H1 (cell line): ENCODE measurements around the gene GRIK2.
A peak's percentile ranks its signal among the peaks of the same experiment; 100 is the strongest.

ENCODE experiments used
- CBX8 ChIP-seq: fragments of 300-800, 300-1000 bp; sonication (generic); IDR thresholded peaks from 2 replicates; pipeline ENCODE4 v1.7.1; 2016; ENCODE audit warnings: low read depth, low read length, borderline replicate concordance
- CREB1 ChIP-seq: IDR thresholded peaks from 2 replicates; pipeline ENCODE4 v1.6.1; 2012; ENCODE audit warnings: inconsistent platforms
- CTBP2 ChIP-seq: IDR thresholded peaks from 2 replicates; pipeline ENCODE4 v1.7.0; 2011; ENCODE audit warnings: borderline replicate concordance, mild to moderate bottlenecking, moderate library complexity, mixed read lengths, low read length; ENCODE audit not compliant: insufficient read depth, insufficient read length
- CTCF ChIP-seq, 3 experiments: IDR thresholded peaks; 1 replicate in 2 of 3; 2 replicates in 1 of 3; pipeline versions ENCODE4 v1.5.1 to v1.6.1; 2011; ENCODE audit warnings: low read length in 3 of 3, mild to moderate bottlenecking in 3 of 3, inconsistent platforms in 2 of 3, low read depth in 1 of 3, moderate library complexity in 1 of 3; ENCODE audit not compliant: insufficient read depth in 1 of 3; ENCODE audit errors: control extremely low read depth in 1 of 3
- EZH2 ChIP-seq: fragments of 200-600 bp; sonication (generic); IDR thresholded peaks from 2 replicates; pipeline ENCODE4 v1.7.1; 2012; ENCODE audit warnings: low read depth, mild to moderate bottlenecking, moderate library complexity, low read length, inconsistent platforms; ENCODE audit not compliant: severe bottlenecking
- JUN ChIP-seq: IDR thresholded peaks from 2 replicates; pipeline ENCODE4 v1.6.1; 2011; ENCODE audit warnings: low read depth, mild to moderate bottlenecking, improper control_type of control experiment, low read length
- PHF8 ChIP-seq: fragments of 200-600 bp; sonication (generic); conservative IDR thresholded peaks from 2 replicates; pipeline ENCODE4 v1.7.1; 2012; ENCODE audit warnings: low read depth, mild to moderate bottlenecking, inconsistent platforms, low read length, moderate library complexity
- POLR2A ChIP-seq, 2 experiments: IDR thresholded peaks; 1 replicate in 1 of 2; 2 replicates in 1 of 2; pipeline ENCODE4 v1.6.1; 2011; ENCODE audit warnings: low read depth in 2 of 2, low read length in 2 of 2, mild to moderate bottlenecking in 2 of 2; ENCODE audit errors: control extremely low read depth in 1 of 2
- RXRA ChIP-seq: IDR thresholded peaks from 2 replicates; pipeline ENCODE4 v1.6.1; 2011; ENCODE audit warnings: low read depth, mild to moderate bottlenecking, low read length, moderate library complexity; ENCODE audit not compliant: insufficient read depth
- SRF ChIP-seq: IDR thresholded peaks from 2 replicates; pipeline ENCODE4 v1.6.1; 2011; ENCODE audit warnings: mild to moderate bottlenecking, low read depth, low read length, moderate library complexity

DNA sequence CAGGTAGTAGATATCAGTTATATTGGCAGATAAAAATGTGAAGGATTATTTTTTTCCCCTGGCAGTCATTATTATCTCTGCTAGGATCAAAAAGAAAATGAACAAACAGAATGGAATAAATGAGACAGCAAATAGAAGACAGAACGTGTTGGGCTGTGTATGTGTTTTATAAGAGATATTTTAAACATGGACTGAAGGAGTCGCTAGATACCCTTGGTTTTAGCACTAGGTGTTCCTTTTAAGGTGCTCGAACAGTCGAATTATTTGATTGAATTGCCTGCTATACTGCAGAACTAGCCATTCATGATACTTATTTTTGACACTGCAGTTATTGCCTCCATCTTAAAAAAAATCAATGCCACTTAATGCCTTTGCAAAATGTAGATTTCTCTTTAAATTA, 3.7 kb downstream of the GRIK2 start:
- no peak for TF ChIP-seq SRF
- no peak for TF ChIP-seq POLR2A (IDR thresholded peaks at IDR 0.05; ENCODE audit: control extremely low read depth in 1 of 2, low read depth in 2 of 2, low read length in 2 of 2)
- no peak for TF ChIP-seq PHF8
- TF ChIP-seq EZH2 = no peak
- peak in 2 of 3 experiments; percentile 36 to 59; a peak in 2 of 4 replicates for TF ChIP-seq CTCF (IDR thresholded peaks at IDR 0.05; ENCODE audit: control extremely low read depth in 1 of 3, insufficient read depth in 1 of 3, low read depth in 1 of 3, low read length in 3 of 3)
- no peak for TF ChIP-seq JUN
- TF ChIP-seq CBX8 = no peak
- no peak for TF ChIP-seq CTBP2
- TF ChIP-seq RXRA = no peak
- no peak for TF ChIP-seq CREB1
